Prostate gland (tissue), 2 donors: ENCODE measurements around the gene SLC51B. TPM values are rescaled to one million over a fixed set of nuclear protein-coding genes. Genes with fewer than 3 reads are reported as not detected.
A peak's percentile ranks its signal among the peaks of the same experiment; 100 is the strongest.
"Not testable (repeated sequence)": the region's sequence is repeated elsewhere in the genome, so short reads cannot be mapped to it uniquely, and the experiment has no call there.

ENCODE experiments used
- DNase-seq: peaks from one replicate; pipeline ENCODE4 v3.0.0-alpha.2; 2019; ENCODE audit warnings: low spot score
- H3K27ac ChIP-seq, 2 donors: fragments of 200-600 bp; sonication (generic); 2 replicates each; pipeline ENCODE4 v1.5.1; 2017 to 2019
- H3K27me3 ChIP-seq: fragments of 200-600 bp; sonication (generic); replicated peaks from 2 replicates; pipeline ENCODE4 v1.5.1; 2019; ENCODE audit not compliant: insufficient read depth
- H3K36me3 ChIP-seq, 2 donors: fragments of 200-600 bp; sonication (generic); 1 replicate in 1 of 2; 2 replicates in 1 of 2; pipeline versions ENCODE4 v1.5.1 to v1.8.1; 2017 to 2019
- H3K4me1 ChIP-seq: fragments of 200-600 bp; sonication (generic); replicated peaks from 2 replicates; pipeline ENCODE4 v1.5.1; 2019
- H3K4me3 ChIP-seq, 2 donors: fragments of 200-600 bp; sonication (generic); 2 replicates each; pipeline ENCODE4 v1.5.1; 2017 to 2019
- H3K9me3 ChIP-seq: fragments of 200-600 bp; sonication (generic); 2 replicates; pipeline ENCODE4 v1.5.1; 2017
- POLR2A ChIP-seq: fragments of 450-650 bp; IDR thresholded peaks from one replicate; pipeline ENCODE4 v1.6.1; 2016; ENCODE audit warnings: antibody characterized with exemption, mild to moderate bottlenecking
- POLR2AphosphoS5 ChIP-seq: sonication (generic); formaldehyde crosslinking; IDR thresholded peaks from one replicate; pipeline ENCODE4 v1.6.1; 2017; ENCODE audit warnings: antibody characterized with exemption
- WGBS: methylation state at CpG from one replicate; pipeline ENCODE4 v1.1.5; 2018; 5-methylcytosine and 5-hydroxymethylcytosine counted together
- intact Hi-C: fragments of 100-400 bp; cut with DNase I; formaldehyde crosslinking; loops from one replicate; pipeline ENCODE4 v1.14.2; 2022
- total RNA-seq, 2 donors: library from RNA; depleted of rRNA; stranded (reverse); fragments of >200 nt; gene quantifications; one replicate each; pipeline ENCODE4 v1.1.0, GENCODE V29; 2016
- TF ChIP-seq, protein P1 (sequence below), 4 experiments: fragments of 200-600 bp in 2 of 4; fragments of 450-650 bp in 2 of 4; sonication (generic) in 2 of 4; IDR thresholded peaks; 1 replicate in 3 of 4; 2 replicates in 1 of 4; pipeline ENCODE4 v1.5.1; 2016 to 2019; ENCODE audit warnings: antibody characterized with exemption in 4 of 4, mild to moderate bottlenecking in 2 of 4, moderate library complexity in 2 of 4

Gene SLC51B
- total RNA-seq, 2 donors from 2014 or later, result 0.68 TPM; not detected in 1

- no peaks in the 10 kb centered on the region for H3K9me3 ChIP-seq
- intact Hi-C loops, result loop anchor here (5.0 to 10.0 kb wide), 2 partner anchors 59 to 236 kb away; no protein-coding TSS in a partner anchor
- TF ChIP-seq, protein P1, sequence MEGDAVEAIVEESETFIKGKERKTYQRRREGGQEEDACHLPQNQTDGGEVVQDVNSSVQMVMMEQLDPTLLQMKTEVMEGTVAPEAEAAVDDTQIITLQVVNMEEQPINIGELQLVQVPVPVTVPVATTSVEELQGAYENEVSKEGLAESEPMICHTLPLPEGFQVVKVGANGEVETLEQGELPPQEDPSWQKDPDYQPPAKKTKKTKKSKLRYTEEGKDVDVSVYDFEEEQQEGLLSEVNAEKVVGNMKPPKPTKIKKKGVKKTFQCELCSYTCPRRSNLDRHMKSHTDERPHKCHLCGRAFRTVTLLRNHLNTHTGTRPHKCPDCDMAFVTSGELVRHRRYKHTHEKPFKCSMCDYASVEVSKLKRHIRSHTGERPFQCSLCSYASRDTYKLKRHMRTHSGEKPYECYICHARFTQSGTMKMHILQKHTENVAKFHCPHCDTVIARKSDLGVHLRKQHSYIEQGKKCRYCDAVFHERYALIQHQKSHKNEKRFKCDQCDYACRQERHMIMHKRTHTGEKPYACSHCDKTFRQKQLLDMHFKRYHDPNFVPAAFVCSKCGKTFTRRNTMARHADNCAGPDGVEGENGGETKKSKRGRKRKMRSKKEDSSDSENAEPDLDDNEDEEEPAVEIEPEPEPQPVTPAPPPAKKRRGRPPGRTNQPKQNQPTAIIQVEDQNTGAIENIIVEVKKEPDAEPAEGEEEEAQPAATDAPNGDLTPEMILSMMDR (IDR thresholded peaks at IDR 0.05), result no peak
- no peak for TF ChIP-seq POLR2AphosphoS5
- 87% methylated on average over 3 of the region's 3 CpGs for WGBS
- DNase-seq, result no peak
- H3K27me3 ChIP-seq, result no peaks in the 10 kb centered on the region
- H3K4me1 ChIP-seq, result no peaks in the 10 kb centered on the region
- H3K4me3 ChIP-seq, result no peak overlapping the region
- H3K27ac ChIP-seq, result no peak overlapping the region
- H3K36me3 ChIP-seq, result no peaks in the 10 kb centered on the region
These were observed 6.8 kb upstream of the SLC51B start for GRCh38 chr15:65038428-65038827.

- no peak overlapping the region for H3K27ac ChIP-seq
- intact Hi-C loops, result loop anchor here (5.0 to 10.0 kb wide), 2 partner anchors 58 to 236 kb away; no protein-coding TSS in a partner anchor
These were observed 6.4 kb upstream of the SLC51B start for GRCh38 chr15:65038836-65039235.

DNA sequence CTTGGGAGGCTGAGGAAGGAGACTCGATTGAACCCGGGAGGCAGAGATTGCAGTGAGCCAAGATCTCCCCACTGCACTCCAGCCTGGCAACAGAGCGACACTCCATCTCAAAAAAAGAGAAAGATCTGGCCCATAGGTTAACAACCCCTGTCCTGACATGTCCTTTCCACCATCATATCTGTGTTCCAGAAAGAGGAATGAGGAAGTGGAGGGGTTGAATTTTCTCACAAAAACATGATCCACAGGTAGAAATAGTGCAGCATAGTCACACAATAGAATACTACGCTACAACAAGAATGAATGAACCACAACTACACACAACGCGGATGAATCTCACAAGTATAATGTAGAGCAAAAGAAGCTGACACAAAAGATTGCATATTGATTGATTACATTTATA lies 4.7 kb upstream of the SLC51B start:
- H3K27me3 ChIP-seq, result no peaks in the 10 kb centered on the region
- no peak for DNase-seq
- H3K36me3 ChIP-seq, result no peaks in the 10 kb centered on the region
- H3K9me3 ChIP-seq, result no peaks in the 10 kb centered on the region
- intact Hi-C loops, result no loop called here
- no peak overlapping the region for H3K4me3 ChIP-seq
- H3K4me1 ChIP-seq, result no peaks in the 10 kb centered on the region
- H3K27ac ChIP-seq, result no peak overlapping the region
- TF ChIP-seq POLR2AphosphoS5 (peak; percentile 20), POLR2A (no peak)
- TF ChIP-seq, protein P1 (IDR thresholded peaks at IDR 0.05), result no peak
- WGBS, result 68% methylated on average over 6 of the region's 6 CpGs

More at GRCh38 chr15:65038836-65039235, 6.4 kb upstream of the SLC51B start:
- Histone ChIP-seq H3K4me3 (no peak overlapping the region), H3K4me1 (no peaks in the 10 kb centered on the region), H3K27me3 (no peaks in the 10 kb centered on the region), H3K36me3 (no peaks in the 10 kb centered on the region), H3K9me3 (no peaks in the 10 kb centered on the region)
- 59% methylated on average over 5 of the region's 5 CpGs for WGBS
- no peak for TF ChIP-seq POLR2AphosphoS5
- TF ChIP-seq POLR2A, result no peak
- TF ChIP-seq, protein P1 (IDR thresholded peaks at IDR 0.05), result no peak
- no peak for DNase-seq

DNA sequence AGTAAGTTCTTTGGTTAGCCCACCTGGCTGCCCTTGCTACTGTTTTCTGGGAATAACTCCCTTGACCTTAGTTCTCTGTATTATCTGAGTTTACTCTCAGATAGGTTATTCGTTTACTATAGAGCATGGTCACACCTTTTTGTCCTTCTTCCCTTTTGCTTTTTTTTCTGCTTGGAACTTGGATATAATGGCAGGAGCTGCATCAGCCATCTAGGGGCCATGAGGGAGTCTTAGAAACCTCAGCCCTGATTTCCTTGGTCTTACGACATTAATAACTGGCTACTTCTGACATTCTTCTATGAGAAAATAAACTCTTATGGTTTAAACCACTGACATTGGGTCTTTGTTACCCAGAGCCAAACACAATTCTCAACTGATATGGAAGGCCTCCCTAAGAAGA lies 3.4 kb upstream of the SLC51B start:
- no peak for DNase-seq
- intact Hi-C loops, result no loop called here
- no peak overlapping the region for H3K4me3 ChIP-seq
- H3K4me1 ChIP-seq, result no peaks in the 10 kb centered on the region
- no peak overlapping the region for H3K27ac ChIP-seq
- WGBS, result 96% methylated on average over 2 of the region's 2 CpGs
- H3K27me3 ChIP-seq, result no peaks in the 10 kb centered on the region
- H3K9me3 ChIP-seq, result no peaks in the 10 kb centered on the region
- TF ChIP-seq POLR2A (no peak), POLR2AphosphoS5 (no peak)
- no peaks in the 10 kb centered on the region for H3K36me3 ChIP-seq

DNA sequence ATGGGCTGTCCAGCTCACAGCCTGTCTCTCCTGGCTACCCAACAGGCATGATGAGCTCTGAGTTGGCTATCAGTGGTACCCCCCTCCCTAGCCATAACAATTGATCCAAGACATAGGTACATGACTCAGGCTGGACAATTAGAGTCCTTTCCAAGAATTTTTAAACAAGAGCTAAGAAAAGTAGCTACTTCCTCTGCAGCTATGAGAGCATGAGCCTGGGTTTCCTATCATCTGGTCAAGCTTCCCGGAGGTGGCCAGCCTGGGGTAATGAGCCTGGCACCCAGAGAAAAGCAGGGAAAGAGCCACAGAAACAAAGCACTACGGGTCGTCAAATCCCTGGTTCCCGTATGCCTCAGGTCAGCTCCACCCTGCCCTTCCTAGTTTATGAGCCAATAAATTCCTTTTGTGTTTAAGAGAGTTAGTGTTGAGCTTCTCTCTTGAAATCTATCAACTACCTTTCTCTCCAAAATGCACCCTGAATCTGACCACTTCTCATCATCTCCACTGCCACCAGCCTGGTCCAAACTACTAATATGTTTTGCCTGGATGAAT lies 2.3 kb upstream of the SLC51B start:
- no peak for TF ChIP-seq POLR2A
- TF ChIP-seq POLR2AphosphoS5, result peak; percentile 18
- TF ChIP-seq, protein P1 (IDR thresholded peaks at IDR 0.05), result no peak
- Histone ChIP-seq H3K36me3 (no peaks in the 10 kb centered on the region), H3K4me1 (no peaks in the 10 kb centered on the region), H3K27me3 (no peaks in the 10 kb centered on the region), H3K9me3 (no peaks in the 10 kb centered on the region), H3K4me3 (no peak overlapping the region), H3K27ac (no peak overlapping the region)
- WGBS, result 17% methylated on average over 4 of the region's 4 CpGs
- intact Hi-C loops, result no loop called here
- no peak for DNase-seq

GRCh38 chr15:65044218-65044617 lies 969 bp upstream of the SLC51B start:
- WGBS, result 80% methylated on average over 5 of the region's 5 CpGs
- H3K9me3 ChIP-seq, H3K27me3 ChIP-seq, H3K36me3 ChIP-seq, H3K4me3 ChIP-seq, H3K4me1 ChIP-seq, intact Hi-C loops, DNase-seq, H3K27ac ChIP-seq: not testable (repeated sequence)
